Cardiac muscle cell (in vitro differentiated cells and primary cell): ENCODE results near the gene USP7. TPM values are rescaled to one million over a fixed set of nuclear protein-coding genes. Genes with fewer than 3 reads are reported as not detected.

ENCODE experiments used
- DNase-seq, 2 donors: peaks; one replicate each; pipeline versions ENCODE4 v3.0.0 to v3.0.0-alpha.2; 2010 to 2017; ENCODE audit warnings: low read depth in 1 of 2, low spot score in 1 of 2
- H3K27ac ChIP-seq: fragments of 200-600 bp; sonication (generic); 2 replicates; pipeline ENCODE4 v1.5.1; 2016
- H3K27me3 ChIP-seq: fragments of 200-600 bp; sonication (generic); 2 replicates; pipeline ENCODE4 v1.6.0; 2016; ENCODE audit warnings: control low read depth
- H3K36me3 ChIP-seq: fragments of 200-600 bp; sonication (generic); 2 replicates; pipeline ENCODE4 v1.5.1; 2016; ENCODE audit warnings: control low read depth
- H3K4me1 ChIP-seq: fragments of 200-600 bp; sonication (generic); 2 replicates; pipeline ENCODE4 v1.8.1; 2017; ENCODE audit warnings: low read depth, mild to moderate bottlenecking, mixed run types
- H3K4me3 ChIP-seq: fragments of 200-600 bp; sonication (generic); 2 replicates; pipeline ENCODE4 v1.5.1; 2016; ENCODE audit warnings: mild to moderate bottlenecking
- H3K9me3 ChIP-seq: fragments of 200-600 bp; sonication (generic); 2 replicates; pipeline ENCODE4 v1.5.1; 2017; ENCODE audit warnings: low read depth, mild to moderate bottlenecking, control low read depth
- CTCF ChIP-seq: IDR thresholded peaks from 2 replicates; pipeline ENCODE4 v1.5.1; 2012; ENCODE audit warnings: low read depth, mild to moderate bottlenecking, low read length
- polyA plus RNA-seq: library from polyadenylated mRNA; unstranded; fragments of >200 nt; fragmentation: Nextera tagmentation; extraction: Ambion mirVana; gene quantifications from 2 replicates; pipeline ENCODE4 v1.2.1, GENCODE V29; 2016
- total RNA-seq: library from RNA; depleted of rRNA; stranded (reverse); fragments of >200 nt; gene quantifications from 2 replicates; pipeline ENCODE4 v1.2.3, GENCODE V29; 2016

Gene USP7
- total and polyA plus RNA-seq, 2 experiments from 2014 or later: 45.1 to 77.0 TPM

- no peak for DNase-seq
- no peak for TF ChIP-seq CTCF
- H3K4me1 ChIP-seq: no peaks in the 10 kb centered on the region
- H3K4me3 ChIP-seq: no peak overlapping the region
- H3K36me3 ChIP-seq: peaks cover 65% of the 10 kb centered on the region
- H3K27ac ChIP-seq: no peak overlapping the region
- H3K27me3 ChIP-seq: no peaks in the 10 kb centered on the region
- no peaks in the 10 kb centered on the region for H3K9me3 ChIP-seq
Observed at GRCh38 chr16:8893976-8894690, 69.6 kb downstream of the USP7 start.

GRCh38 chr16:8893426-8893825 lies 70.3 kb downstream of the USP7 start:
- no peaks in the 10 kb centered on the region for H3K4me1 ChIP-seq
- H3K36me3 ChIP-seq: peaks cover 58% of the 10 kb centered on the region
- no peak overlapping the region for H3K4me3 ChIP-seq
- DNase-seq: no peak
- no peaks in the 10 kb centered on the region for H3K9me3 ChIP-seq
- no peak overlapping the region for H3K27ac ChIP-seq
- no peaks in the 10 kb centered on the region for H3K27me3 ChIP-seq
- no peak for TF ChIP-seq CTCF

GRCh38 chr16:8892101-8892575 lies 71.6 kb downstream of the USP7 start:
- no peak for DNase-seq
- Histone ChIP-seq H3K27ac (peak overlapping the region; percentile 48), H3K36me3 (peaks cover 47% of the 10 kb centered on the region), H3K4me1 (no peaks in the 10 kb centered on the region), H3K27me3 (no peaks in the 10 kb centered on the region), H3K4me3 (no peak overlapping the region), H3K9me3 (no peaks in the 10 kb centered on the region)
- TF ChIP-seq CTCF: no peak

- TF ChIP-seq CTCF: no peak
- no peak for DNase-seq
- H3K27me3 ChIP-seq: no peaks in the 10 kb centered on the region
- no peaks in the 10 kb centered on the region for H3K4me1 ChIP-seq
- H3K27ac ChIP-seq: peak overlapping the region; percentile 10
- no peaks in the 10 kb centered on the region for H3K9me3 ChIP-seq
- H3K36me3 ChIP-seq: peaks cover 35% of the 10 kb centered on the region
- H3K4me3 ChIP-seq: no peak overlapping the region
Observed at GRCh38 chr16:8890549-8890921, 73.2 kb downstream of the USP7 start.

GRCh38 chr16:8889893-8890548 lies 73.7 kb downstream of the USP7 start:
- Histone ChIP-seq H3K4me3 (no peak overlapping the region), H3K4me1 (no peaks in the 10 kb centered on the region), H3K27me3 (no peaks in the 10 kb centered on the region), H3K9me3 (no peaks in the 10 kb centered on the region), H3K27ac (no peak overlapping the region), H3K36me3 (peaks cover 29% of the 10 kb centered on the region)
- DNase-seq: no peak
- TF ChIP-seq CTCF: no peak
